GM12891 (cell line): ENCODE results near the gene EME2.

ENCODE experiments used
- DNase-seq: peaks from one replicate; pipeline ENCODE4 v3.0.0; 2011; ENCODE audit warnings: low spot score; ENCODE audit not compliant: insufficient read length
- FAIRE-seq: peaks from 2 replicates; lab custom pipeline; 2011; peaks lifted over from hg19 to GRCh38; lab: Jason Lieb, UNC
- PAX5 ChIP-seq: IDR thresholded peaks from 2 replicates; pipeline ENCODE4 v1.6.1; 2011; ENCODE audit warnings: low read length, moderate library complexity, mild to moderate bottlenecking; ENCODE audit not compliant: insufficient read depth, severe bottlenecking
- POLR2A ChIP-seq: IDR thresholded peaks from 2 replicates; pipeline ENCODE4 v1.6.1; 2011; ENCODE audit warnings: low read depth, low read length, control low read depth
- POLR2AphosphoS5 ChIP-seq: IDR thresholded peaks from 2 replicates; pipeline ENCODE4 v1.6.1; 2011; ENCODE audit warnings: low read depth, low read length, control low read depth
- POU2F2 ChIP-seq: IDR thresholded peaks from 2 replicates; pipeline ENCODE4 v1.6.1; 2011; ENCODE audit warnings: low read depth, mild to moderate bottlenecking, control low read depth, low read length, moderate library complexity
- SPI1 ChIP-seq: IDR thresholded peaks from 2 replicates; pipeline ENCODE4 v1.6.1; 2011; ENCODE audit warnings: low read depth, low read length, control low read depth
- TAF1 ChIP-seq: IDR thresholded peaks from 2 replicates; pipeline ENCODE4 v1.6.1; 2011; ENCODE audit warnings: low read depth, low read length, control low read depth

EME2 gene

DNA sequence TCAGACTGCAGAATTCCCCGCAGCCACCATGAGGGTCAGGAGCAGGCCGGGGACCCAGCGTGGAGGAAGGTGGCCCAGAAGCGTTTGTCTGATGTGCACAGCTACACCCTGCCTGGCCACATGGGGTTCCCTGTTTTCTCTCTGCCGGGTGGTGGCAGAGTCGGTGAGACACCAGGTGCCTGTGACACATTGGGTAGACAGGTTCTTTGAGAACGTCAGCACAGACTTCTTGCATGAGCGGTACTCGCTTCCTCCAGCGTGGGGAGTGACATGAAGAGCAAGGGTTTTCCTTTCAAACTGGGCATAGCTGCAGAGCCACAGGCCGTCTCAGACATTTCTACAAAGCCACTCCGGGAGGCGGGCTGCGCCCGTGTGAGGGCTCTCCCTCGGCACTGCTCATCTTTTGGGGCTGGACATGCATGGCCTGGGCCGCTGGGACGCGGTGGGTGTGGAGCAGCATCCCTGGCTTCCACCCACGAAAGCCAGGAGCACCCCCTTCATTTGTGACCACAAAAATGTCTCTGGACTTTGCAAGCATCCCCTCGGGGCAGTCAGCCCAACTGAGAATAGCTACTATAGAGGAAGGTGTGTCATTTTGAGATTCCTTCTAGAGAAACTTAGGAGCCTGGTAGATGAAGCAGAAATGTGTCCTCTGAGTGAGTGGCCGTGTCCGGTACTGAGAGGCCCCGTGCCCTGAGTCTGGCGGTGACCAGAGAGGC, 27.3 kb upstream of the EME2 start:
- DNase-seq (no peak), FAIRE-seq (no peak)
- no peak for TF ChIP-seq POU2F2

DNA sequence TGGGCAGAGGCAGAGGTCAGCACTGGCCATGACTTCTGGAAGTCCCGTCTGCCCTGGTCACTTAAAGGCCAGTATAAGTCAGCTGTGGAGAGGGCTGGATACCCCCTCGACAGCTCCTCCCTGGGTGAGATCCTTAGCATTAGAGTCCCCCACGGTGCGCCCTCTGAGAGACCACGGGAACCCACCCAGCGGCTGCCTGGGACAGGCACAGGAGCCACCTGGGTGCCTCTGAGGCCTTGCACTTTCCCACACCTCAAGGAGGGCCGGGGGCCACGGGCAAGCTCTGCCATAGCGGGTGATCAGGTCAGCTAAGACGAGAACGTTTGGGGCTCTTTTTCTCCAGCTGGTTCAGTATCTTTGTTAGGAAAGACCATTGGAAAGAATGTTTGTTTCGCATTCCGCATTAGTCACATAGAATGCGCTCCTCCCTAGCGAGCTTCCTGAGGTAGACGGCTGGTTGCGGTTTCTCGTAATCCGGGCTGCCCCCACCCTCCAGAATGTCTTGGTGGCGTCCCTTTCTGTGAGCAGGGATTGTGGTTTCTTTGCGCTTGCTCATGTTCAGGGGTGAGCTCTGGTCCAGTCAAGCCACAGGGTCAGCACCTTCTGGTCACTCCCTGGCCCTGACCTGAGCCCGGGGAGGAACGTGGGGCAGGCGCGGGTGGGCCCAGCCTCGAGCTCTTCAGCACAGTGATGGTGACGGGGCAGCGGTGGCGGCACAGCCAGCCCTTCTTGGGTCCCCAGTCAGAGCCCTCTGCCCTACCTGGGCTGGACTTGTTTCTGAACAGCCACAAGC, 26.5 kb upstream of the EME2 start:
- FAIRE-seq (no peak), DNase-seq (no peak)
- no peak for TF ChIP-seq SPI1
- TF ChIP-seq POU2F2: no peak
- no peak for TF ChIP-seq TAF1
- TF ChIP-seq POLR2AphosphoS5: no peak
- no peak for TF ChIP-seq POLR2A
- no peak for TF ChIP-seq PAX5

DNA sequence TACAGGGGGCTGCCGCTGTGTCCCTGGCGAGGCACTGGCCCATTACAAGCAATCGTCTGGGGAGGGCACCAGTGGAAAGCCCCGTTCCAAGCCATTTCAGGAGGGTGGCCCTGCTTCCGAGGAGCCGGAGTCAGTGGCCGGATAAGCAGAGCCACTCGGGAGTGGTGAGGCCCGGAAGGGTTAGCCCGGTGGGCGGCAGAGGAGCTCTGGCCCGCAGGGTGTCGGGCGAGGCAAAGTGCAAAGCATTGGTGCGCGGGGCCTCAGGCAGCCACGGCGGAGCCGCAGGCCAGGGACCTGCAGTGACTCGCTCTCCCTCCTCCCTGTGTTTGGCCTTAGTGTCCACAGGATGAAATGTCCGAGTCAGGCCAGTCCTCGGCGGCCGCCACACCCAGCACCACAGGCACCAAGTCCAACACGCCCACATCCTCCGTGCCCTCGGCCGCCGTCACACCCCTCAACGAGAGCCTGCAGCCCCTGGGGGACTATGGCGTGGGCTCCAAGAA, 25.9 kb upstream of the EME2 start:
- DNase-seq (no peak), FAIRE-seq (no peak)
- no peak for TF ChIP-seq PAX5
- TF ChIP-seq POLR2AphosphoS5: no peak
- TF ChIP-seq POLR2A: no peak
- TF ChIP-seq POU2F2: no peak
- TF ChIP-seq SPI1: no peak
- TF ChIP-seq TAF1: no peak

DNA sequence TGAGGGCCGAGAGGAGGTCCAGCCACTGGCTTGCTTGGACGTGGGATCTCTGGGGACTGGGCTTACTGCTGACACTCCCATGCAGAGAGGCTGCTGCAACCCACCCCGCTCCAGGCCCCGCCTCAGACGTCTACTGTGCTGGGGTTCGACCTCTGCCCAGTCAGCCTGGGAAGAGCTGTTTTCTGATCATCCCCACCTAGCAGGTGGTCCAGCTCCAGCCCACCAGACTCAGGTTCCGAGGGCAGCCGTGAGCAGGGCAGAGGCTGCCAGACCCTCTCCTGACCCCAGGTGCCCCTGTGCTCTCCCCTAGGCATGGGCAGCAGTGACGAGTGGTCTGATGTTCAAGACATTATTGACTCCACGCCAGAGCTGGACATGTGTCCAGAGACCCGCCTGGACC, 24.7 kb upstream of the EME2 start:
- no peak for DNase-seq
- TF ChIP-seq SPI1: no peak
- TF ChIP-seq POU2F2: no peak
- TF ChIP-seq PAX5: no peak
- no peak for TF ChIP-seq POLR2A
- TF ChIP-seq TAF1: no peak
- TF ChIP-seq POLR2AphosphoS5: no peak
- FAIRE-seq: no peak

DNA sequence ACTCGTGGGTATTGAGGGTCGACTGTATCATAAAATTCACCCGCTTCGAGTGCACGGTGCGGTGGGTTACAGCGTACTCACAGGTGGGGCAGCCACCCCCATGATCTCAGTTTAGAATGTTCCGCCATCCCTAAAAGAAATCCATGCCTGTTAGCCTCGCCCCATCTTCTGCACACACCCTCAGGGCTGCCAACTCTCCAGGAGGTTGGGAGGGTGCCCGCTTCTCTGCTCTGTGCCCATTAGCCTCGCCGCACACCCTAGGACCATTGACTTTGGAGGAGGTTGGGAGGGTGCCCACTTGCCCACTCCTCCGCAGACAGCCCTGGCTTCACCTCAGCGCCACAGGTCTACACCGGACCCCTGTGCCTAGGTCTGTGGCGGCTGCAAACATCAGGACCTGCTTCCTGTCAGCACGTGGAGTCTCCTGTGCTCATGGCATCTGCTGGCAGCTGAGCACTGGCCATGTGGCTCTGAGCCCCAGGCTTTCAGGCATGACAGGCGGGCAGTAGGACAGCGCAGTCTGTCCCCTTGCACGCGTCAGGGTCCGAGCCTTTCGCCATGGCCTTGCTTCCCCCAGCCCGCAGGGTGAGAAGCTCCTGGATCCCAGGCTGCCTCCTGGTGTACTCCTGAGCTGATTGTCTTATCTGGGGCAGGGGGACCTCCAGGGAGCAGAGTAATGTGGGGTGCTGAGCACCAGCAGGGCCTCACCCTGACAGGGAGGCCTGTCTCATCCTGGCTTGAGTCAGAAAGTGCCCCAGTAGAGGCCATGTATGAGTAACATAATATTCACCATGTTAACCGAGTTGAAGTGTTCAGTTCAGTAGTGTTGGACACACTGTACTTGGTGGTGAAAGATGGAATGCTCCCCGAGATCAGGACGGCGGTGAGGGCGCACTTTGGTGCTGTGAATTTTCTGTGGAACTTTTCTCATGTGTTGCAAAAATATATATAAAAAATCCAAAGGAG, 23.2 kb upstream of the EME2 start:
- TF ChIP-seq POLR2AphosphoS5 (no peak), PAX5 (no peak), TAF1 (no peak), SPI1 (no peak)
- FAIRE-seq (peak; percentile 43), DNase-seq (no peak)

DNA sequence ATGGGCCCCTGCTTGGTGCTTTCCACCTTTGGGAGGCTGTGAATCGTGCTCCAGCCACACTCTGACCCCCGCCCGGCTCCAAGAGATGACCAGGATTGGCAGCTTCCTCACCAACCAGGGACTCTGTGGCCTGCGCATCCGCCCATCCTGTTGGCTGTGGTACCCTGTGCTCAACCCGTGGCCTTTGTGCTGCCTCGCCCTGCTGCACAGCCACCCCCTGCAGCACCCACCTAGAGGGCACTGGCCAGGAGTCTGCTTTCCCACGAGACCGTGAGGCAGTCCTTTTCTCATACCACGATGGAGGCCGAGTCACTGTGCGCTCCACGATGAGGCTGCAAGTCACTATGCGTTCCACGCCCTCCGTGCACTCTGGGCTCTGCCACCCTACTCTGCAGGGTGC, 20.7 kb upstream of the EME2 start:
- DNase-seq: no peak
- no peak for FAIRE-seq
- TF ChIP-seq SPI1 (no peak), POLR2AphosphoS5 (no peak), POU2F2 (no peak), POLR2A (no peak), TAF1 (no peak), PAX5 (no peak)

DNA sequence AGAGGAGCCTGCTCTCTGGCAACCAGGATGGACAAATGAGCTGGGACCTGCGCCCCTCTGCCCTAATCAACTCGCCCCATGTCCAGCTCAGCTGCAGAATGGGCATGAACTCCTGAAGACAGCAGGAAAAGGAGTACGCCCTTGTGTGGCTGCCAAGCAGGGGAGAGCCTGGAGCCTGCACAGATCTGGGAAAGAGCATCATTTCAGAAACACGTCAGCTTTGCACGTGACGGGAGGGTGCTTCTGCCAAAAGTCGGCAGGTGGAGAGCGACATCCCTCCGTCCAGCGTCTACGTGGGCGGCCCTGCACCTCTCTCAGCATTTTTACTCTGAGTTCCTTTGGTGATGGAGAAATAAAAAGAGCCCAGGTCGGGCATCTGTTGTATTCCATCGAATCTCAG, 19.8 kb upstream of the EME2 start:
- FAIRE-seq (no peak), DNase-seq (no peak)
- TF ChIP-seq POLR2AphosphoS5 (no peak), SPI1 (no peak), POU2F2 (no peak)

DNA sequence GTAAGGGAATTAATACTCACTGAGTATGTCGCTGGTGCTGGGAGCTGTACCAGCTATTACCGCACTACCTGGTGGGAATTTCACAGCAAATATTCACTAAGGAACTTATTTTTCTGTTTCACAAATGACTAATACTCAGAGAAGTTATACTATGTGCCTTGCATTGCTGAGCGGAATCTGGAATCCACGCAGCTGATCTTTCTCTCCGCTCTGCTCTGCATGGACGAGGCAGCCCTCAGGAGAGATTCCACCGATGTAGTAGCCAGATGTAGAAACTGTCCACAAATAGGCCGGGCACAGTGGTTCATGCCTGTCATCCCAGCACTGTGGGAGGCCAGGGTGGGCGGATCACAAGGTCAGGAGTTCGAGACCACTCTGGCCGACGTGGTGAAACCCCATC, 18.4 kb upstream of the EME2 start:
- TF ChIP-seq TAF1 (no peak), SPI1 (no peak), POU2F2 (no peak), POLR2A (no peak), PAX5 (no peak), POLR2AphosphoS5 (no peak)
- DNase-seq: no peak
- FAIRE-seq: no peak

DNA sequence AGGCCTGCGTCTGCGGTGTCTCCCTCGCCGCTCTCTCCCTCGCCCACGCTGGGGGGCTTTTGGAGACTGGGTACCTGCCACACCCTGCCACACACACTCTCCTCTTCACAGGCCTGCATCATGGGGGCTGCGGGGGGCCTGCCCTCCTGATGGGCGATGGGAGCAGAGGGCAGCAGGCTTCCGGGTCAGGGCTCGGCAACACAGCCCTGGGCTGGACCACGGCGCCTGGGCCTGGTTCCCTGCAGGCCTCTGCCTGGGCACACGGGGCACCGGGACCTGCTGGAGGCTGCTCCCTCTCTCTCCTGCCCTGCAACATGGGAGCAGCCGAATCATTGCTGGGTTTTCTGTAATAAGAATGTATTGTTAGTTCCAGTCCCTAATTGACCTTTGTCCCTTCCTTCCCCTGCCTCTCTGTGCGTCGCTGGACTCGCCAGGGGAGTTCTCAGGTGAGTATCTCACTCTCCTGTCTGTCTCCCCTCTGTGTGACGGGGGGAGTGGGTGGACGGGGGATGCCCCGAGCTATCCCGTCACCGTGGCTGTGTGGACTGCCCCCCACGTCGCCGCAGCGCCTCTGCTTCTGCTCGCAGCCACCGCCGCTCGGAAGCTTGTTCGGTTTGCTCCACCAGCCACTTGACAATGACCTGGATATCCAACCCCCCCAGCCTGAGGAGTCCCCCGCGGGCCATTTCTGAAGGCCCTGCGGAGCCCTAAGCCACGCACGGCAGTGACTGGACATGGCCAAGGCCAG, 14.7 kb upstream of the EME2 start:
- no peak for TF ChIP-seq PAX5
- no peak for TF ChIP-seq TAF1
- no peak for TF ChIP-seq POLR2AphosphoS5
- no peak for TF ChIP-seq POLR2A
- no peak for TF ChIP-seq POU2F2
- TF ChIP-seq SPI1: no peak
- DNase-seq (no peak), FAIRE-seq (no peak)

DNA sequence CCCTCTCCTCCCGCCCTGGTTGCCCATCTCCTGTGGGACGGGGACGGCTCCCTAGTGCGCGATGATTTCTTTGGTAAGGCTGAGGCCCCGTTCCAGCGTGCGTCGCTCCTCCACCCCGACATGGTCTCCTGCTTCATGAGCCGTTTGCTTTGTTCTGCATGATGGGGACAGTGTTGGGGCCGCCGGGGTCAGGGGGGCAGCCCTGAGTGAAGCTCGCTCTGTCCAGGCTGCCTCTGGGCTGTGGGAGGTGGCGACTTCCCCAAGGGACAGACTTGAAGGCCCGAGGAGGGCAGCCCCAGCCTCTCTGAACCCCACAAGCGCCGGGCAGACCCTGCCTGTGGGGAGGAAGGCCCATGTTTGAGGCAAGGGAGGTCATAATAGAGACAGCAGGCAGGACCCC, 13.7 kb upstream of the EME2 start:
- DNase-seq (no peak), FAIRE-seq (no peak)
- TF ChIP-seq POLR2AphosphoS5: no peak
- no peak for TF ChIP-seq POLR2A
- TF ChIP-seq SPI1: no peak
- no peak for TF ChIP-seq TAF1
- TF ChIP-seq PAX5: no peak
- TF ChIP-seq POU2F2: no peak
